ENCODE measurements around the gene HCK.

The HCK gene

DNA sequence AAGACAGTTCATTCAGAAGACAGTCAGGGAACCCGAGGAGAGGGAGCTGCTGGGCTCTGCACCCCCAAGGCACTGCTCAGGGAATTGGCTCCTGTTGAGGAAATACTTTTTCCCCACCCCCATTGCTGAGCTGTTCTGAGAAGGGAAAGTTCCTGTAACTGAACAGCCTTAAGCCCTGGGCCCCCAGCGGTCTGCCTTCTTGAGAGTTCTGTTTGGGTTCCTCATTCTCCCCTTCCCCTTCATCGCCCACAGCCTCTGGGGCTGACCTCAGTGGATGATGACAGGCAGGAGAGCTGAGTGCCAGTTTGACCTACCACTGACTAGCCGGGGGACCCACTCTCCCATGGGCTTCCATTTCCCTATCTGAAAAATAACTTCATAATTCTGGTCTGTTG lies 10.7 kb downstream of the HCK start:
- no peak for DNase-seq (ENCODE audit: low read depth)

DNA sequence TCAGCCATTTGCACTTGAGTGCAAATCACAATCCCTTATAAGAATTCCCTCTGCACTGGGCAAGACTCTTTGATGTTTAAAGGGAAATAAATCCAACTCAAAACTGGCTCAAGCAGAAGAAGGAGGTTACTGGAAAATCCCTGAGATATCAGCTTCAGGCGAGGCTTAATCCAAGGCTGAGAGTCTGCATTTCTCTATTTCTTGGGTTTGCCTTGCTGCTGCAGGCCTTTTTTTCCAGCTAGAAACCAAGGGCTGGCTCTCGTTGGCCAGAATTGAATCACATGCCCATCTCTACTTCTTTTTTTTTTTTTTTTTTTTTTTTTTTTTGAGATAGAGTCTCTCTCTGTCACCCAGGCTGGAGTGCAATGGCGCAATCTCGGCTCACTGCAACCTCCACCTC lies 11.7 kb downstream of the HCK start:
- no peak for DNase-seq (ENCODE audit: low read depth)

DNA sequence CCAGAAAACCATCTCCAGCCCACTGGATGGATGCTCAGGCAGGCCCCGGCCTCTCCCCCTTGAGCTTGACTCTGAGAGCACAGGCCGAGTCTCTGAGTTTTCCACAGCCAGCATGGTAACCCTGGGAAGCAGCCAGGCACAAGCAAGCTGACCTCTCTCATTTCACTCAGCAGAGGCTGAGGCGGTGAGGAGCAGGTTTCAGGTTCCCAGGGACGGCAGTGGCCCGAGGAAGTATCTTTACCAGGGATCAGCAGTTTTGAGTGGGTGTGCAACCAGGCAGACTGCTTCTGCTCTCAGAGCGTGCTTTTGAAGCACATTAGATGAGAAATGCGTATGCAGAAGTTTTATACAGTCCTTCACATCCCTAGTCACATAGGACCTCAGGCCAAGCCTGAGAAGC lies 12.6 kb downstream of the HCK start:
- no peak for DNase-seq (ENCODE audit: low read depth)

DNA sequence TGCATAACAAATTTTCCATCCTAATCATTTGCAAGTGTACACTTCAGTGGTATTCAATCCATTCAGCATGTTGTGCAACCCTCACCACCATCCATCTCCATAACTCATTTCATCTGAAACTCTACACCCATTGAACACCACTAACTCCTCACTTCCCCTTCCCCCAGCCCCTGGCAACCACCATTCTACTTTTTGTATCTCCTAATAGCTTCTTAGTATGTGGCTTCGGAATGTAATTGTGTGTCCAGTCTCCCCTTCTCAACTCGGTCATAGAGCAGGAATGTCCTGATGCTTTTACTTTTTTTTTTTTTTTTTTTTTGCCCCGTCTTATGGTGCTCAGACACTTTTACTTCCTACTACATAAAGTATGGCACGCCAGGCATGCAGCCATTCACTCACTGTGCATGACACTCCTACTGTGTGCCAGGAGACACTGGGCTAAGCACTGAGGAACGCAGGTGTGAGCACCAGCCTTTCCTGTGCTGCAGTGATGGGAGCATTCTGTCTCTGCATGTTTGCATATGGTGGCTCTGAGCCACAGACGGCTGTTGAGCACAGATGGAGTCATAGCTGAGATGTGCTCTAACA lies 15.3 kb downstream of the HCK start:
- no peak for DNase-seq (ENCODE audit: low read depth)

DNA sequence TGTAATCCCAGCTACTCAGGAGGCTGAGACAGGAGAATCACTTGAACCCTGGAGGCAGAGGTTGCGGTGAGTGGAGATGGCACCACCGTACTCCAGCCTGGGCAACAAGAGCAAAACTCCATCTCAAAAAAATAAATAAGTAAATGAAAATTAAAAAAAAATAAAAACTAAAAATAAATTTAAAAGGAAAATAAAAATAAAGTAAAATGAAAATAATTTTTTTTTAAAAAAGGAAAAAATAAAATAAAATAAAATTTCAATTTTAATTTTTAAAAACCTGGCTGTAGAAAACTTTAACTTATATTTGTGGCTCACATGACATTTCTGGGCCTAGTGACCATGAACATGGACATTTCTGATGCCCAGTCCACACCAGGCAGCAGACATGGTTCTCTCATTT lies 16.1 kb downstream of the HCK start:
- DNase-seq (ENCODE audit: low read depth): no peak

DNA sequence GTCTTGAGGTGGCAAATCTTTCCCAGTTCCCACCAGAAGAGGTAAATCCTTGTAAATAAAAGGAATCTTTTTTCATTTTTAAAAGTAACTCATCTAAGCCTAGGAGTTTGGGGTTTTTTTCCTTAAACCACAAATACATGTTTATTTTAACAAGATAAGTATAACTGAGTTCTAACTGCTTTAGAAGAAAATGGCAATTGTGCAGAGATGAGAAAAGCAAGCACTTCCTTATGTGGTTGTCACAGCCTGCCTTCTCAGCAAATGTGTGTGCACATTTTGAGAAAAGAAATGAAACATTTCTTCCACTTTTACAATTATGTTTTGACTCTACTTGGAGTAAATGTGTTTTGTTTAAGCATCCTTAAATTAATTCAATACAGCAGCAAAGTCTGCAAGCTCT lies 17.7 kb downstream of the HCK start:
- DNase-seq (ENCODE audit: low read depth): no peak

DNA sequence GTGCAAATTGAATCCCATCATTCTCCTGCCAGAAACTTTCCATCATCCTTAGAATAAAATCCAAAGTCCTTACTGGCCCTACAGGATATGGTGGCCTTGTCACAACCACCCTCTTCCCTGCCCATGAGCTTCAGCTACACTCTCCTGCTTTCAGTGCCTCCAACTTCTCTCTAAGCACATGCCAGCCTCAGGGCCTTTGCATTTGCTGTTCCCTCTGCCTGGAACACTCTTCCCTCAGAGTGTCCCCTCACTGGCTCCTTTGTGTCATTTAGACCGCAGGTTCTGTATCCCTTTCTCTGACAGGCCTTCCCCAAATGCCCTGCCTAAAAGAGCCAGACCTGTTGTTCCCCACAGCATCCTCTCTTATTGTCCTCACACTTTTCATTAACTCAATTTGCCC lies 18.2 kb downstream of the HCK start:
- no peak for DNase-seq (ENCODE audit: low read depth)

DNA sequence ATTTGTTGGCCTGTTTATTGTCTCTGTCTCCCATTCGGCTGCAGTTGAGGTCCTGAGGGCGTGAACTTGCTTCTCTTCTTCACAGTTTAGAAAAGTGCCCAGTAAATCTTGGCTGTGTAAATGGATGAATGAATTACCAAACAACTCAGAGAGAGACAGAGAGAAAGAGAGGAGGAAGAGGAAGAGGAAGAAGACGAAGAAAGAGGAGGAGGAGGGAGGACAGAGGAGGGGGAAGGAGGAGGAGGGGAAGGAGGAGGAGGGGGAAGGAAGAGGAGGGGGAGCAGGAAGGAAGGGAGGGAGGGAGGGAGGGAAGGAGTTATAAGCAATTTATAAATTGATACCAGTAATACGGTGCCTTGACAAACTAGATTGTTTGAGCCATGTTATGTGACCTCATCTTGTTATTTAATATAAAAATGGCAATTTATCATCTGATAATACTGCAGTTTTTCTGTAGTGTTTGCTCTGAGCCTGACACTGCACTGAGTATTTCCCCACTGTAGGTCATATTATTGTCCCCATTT lies 18.7 kb downstream of the HCK start:
- no peak for DNase-seq (ENCODE audit: low read depth)

DNA sequence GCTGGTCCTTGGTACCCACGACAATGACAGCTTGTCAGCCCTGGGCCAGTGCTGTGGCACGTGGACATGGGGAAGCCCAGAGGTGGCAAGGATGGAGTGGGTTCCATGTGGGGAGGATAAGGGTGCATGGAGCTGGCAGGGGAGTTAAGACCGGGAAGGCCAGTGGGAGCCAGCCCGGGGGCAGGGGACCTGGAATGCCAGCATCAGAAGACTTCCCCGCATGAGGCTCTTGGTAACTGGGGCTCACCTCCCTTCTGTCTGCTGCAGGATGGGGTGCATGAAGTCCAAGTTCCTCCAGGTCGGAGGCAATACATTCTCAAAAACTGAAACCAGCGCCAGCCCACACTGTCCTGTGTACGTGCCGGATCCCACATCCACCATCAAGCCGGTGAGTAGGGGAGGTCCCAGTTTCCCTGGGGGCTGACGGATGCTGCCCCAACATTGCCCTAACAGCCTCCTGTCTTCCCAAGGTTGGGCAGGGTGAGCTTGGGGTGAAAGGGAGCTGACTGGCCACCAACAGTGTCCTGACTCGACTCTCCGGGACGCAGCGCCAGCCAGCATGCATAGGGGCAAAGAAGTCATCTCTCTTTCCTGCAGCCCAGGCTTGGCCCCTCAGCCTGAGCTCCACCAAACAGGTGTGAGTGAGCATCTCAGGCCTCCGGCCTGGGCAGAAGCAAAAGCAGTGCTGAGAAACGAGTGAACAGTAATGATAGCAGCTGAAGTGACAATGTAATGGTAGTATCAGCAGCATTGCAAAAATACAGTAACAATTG lies 19.5 kb downstream of the HCK start:
- no peak for DNase-seq (ENCODE audit: low read depth)

DNA sequence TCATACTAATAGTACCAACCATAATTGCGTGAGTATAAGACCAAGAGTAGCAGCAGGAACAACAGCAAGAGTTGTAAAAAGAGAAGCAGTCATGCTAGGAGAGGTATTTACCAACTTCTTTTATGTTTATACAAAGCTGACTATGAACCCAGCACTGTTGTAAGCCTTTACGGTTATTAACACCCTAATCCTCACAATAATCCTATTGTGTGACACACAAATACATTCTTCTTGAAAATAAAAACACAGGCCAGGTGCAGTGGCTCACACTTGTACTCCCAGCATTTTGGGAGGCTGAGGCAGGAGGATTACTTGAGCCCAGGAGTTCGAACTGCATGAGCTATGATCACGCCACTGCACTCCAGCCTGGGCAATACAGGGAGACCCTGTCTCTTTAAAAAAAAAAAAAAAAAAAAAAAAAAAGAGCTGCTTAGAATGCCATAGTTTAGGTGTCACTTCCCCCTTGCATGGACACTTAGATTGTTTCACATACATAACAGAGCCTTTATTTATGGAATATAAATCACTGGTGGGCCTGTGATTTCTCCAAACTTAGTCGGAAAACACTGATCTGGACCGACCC lies 20.2 kb downstream of the HCK start:
- no peak for DNase-seq (ENCODE audit: low read depth)

DNA sequence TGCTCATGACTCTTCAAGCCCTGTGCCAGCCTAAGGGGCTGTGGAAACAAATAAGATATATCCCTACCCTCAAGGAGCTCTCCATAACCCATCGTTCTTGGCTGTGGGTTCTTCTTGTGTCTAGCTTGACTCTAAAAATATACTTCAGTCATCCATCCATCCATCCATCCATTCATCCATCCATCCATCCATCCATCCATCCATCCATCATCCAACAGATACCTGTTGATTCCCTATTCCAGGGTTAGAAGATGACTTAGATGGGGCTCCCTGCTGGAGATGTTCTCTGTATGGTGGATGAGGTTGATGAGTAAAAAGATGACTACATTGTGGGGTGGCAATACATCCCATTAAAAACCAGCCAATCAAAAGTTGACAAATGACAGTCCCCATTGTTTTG lies 23.5 kb downstream of the HCK start:
- no peak for DNase-seq (ENCODE audit: low read depth)

DNA sequence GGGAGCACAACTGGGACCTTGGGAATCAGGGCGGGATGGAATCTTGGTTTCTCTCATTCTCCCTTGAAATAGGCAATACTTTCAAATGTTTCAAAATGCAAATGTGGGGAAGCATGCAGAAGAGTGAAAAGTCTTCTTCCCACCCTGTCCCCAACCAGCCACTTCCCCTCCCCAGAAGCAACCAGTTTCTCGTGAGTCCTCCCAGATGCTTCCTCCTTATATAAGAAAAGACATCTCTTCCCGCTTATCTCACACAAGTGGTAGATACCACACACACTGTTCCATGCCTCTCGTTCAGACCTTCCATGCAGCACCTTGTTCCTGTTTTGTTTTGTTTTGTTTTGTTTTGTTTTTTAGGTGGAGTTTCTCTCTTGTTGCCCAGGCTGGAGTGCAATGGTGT lies 25.1 kb downstream of the HCK start:
- DNase-seq (ENCODE audit: low read depth): no peak

DNA sequence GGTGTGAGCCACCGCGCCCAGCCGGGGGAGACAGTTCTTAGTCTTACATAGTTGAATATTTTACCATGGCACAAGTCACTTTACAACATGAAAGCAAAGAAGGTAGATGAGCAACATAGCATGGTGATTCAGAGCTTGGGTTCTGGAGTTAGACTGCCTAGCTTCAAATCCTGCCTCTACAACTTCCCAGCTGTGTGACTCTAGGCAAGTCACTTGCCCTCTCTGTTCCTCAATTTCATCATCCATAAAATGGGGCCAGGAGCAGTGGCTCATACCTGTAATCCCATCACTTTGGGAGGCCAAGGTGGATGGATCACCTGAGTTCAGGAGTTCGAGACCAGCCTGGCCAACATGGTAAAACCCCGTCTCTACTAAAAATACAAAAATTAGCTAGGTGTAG lies 26.3 kb downstream of the HCK start:
- no peak for DNase-seq (ENCODE audit: low read depth)

DNA sequence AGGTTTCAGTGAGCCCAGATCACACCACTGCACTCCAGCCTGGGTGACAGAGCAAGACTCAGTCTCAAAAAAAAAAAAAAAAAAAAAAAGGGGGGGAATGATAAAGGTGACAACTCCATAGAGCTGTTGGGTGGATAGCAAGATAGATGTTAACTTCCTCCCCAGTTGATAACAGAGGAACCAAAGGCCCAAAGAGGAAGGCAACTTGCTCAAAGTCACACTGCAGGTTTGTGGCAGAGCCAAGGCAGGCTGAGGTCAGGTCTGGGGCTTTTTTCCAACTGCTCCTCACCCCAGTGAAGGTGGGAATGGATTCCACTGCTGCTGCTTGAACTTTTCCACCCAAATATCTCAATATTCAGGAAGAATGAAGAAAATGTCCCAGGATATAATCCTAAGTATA lies 26.7 kb downstream of the HCK start:
- no peak for DNase-seq (ENCODE audit: low read depth)

DNA sequence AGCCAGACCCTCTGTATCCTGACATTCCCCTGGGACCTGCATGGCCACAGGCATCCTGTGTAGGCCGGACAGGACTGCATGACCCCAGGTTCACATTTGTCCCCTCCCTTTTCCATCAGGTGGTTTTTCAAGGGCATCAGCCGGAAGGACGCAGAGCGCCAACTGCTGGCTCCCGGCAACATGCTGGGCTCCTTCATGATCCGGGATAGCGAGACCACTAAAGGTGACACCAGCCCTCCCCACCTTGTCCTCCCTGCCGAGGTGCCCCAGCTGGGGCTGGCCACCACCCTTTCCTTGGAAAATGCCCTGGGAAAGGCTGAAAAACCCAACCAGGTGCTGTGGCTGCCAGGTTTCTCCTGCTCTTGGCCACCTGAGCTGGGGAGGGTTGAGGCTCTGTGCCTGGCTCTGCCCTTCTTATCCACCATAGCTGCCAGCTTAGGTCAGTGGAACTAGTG lies 27.6 kb downstream of the HCK start:
- DNase-seq (ENCODE audit: low read depth): no peak

DNA sequence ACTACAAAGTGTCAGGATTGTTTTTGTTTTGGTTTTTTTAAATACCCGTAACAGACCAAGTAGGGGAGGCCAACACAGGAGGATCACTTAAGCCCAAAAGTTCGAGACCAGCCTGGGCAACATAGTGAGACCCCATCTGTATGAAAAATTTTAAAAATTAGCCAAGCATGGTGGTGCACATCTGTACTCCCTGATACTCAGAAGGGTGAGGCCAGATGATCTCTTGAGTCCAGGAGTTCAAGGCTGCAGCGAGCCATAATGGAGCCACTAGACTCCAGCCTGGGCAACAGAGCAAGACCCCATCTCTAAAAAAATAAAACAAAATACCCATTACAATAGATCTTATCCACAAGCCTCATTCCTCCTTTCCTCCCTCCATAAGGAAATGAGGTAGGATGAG lies 28.7 kb downstream of the HCK start:
- no peak for DNase-seq (ENCODE audit: low read depth)

DNA sequence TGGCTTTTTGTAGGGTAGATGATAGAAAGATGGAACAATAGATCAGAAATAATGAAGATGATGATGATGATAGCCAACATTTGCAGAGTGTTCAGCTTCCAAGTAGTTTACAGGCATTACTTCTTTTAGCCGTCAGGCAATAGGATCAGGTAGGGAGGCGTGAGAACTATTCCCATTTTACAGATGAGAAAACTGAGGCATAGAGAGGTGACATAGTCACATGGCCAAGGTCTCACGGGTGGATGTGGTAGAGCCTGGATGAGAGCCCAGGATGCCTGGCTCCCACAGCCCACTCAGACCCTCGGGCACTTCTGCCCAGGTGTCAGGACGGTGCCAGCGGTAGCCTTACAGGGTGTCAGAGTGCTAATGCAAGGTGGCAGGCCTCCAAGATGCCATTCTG lies 31.4 kb downstream of the HCK start:
- DNase-seq (ENCODE audit: low read depth): no peak

DNA sequence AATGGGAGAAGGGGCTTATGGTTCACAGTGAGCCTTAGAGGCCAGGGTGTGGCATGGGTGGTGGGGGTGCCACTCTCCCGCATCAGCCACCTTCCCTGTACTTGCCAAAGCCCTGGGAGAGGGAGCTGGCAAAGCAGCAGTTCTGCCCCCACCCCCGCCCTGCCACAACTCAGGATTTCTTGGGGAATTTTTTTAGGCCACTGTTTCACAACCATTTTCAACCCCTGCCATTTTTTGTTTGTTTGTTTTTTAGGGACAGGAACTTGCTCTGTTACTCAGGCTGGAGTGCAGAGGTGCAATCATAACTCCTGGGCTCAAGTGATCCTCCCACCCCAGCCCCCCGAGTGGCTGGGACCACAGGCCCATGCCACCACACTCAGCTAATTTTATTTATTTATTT lies 35.0 kb downstream of the HCK start:
- no peak for DNase-seq (ENCODE audit: low read depth)

DNA sequence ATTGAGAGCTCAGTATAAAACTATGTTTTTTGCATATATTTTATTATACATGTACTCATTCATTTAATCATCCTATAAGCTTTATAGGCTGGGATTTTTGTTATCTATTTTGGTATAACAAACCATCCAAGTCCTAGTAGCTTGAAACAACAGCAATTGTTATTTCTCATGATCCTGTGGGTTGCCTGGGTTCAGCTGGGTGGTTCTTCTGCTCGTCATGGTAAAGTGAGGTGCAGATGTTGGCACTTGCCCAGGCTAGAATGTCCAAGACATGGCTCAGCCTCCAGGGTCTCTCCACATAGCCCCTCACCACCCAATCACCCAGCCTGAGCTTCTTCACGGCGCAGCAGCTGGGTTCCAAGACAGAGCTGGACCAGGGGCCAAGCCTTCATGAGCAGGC lies 36.7 kb downstream of the HCK start:
- no peak for DNase-seq (ENCODE audit: low read depth)

DNA sequence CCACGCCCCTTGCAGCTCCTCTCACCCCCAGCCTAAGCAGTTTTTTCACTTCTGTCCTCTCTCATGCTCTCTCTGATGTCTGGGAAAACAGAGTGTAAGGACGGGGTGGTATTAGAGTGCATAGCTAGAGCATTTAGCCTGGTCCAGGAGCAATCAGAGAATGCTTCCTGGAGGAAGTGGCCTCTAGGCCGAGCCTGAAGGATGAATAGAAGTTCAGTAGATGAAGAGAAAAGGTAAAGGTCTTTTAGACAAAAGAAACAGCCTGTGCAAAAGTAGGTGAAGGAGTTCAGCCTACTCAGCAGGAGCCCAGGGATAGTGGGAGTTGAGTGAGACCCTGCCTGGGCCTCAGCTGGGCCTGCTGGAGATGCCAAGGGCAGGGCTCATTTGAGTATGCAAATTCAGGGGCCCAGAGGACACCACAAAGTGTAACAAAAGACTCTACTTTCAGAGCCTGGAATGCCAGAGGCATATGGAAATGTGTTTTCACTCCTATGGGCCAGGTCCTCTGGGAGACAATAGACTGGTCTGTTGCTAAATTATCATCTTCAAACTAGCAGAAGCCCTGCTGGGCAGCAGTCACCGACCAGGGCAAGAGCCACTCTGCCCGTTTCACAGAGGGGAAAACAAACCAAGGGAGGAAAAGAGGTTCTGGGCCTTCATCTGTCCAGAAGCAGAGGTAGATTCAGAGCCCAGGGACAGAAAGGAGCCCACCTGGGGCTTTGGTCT lies 37.8 kb downstream of the HCK start:
- DNase-seq (ENCODE audit: low read depth): no peak

DNA sequence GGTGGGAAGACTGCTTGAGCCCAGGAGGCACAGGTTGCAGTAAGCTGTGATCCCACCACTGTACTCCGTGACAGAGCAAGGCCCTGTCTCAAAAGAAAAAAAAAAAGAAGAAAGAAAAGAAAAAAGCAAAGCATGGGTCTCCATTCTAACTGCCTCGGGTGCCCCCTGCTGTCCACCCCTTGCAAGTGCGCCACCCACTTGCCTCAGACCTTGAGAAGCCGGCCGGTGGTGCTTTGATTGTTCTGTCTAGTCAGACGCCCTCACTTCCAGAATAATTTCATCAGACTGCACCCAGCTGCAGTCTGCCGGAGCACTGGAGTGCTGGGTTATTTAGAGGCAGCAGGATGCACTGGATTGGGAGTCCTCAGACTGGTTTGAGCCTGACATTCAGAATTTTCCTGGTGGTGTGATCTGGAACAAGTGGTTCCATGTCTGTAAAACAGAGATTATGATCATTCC lies 39.9 kb downstream of the HCK start:
- peak; percentile 49 for DNase-seq (ENCODE audit: low read depth)

DNA sequence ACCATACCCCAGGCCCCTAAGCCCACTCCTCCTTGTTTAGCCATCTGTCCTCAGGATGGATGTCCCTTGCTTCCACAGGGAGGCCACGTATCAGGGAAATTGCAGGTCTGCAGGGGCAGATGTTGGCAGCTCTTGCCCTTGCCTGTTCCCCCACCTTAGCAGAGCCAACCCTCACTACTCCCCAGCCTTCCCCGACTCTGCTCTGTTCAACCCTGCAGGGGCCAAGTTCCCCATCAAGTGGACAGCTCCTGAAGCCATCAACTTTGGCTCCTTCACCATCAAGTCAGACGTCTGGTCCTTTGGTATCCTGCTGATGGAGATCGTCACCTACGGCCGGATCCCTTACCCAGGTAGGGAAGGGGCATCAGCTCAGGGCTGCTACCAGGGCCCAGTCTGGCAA lies 46.7 kb downstream of the HCK start:
- no peak for DNase-seq (ENCODE audit: low read depth)
